ENCODE results near the gene NPAS3.

NPAS3 gene

DNA sequence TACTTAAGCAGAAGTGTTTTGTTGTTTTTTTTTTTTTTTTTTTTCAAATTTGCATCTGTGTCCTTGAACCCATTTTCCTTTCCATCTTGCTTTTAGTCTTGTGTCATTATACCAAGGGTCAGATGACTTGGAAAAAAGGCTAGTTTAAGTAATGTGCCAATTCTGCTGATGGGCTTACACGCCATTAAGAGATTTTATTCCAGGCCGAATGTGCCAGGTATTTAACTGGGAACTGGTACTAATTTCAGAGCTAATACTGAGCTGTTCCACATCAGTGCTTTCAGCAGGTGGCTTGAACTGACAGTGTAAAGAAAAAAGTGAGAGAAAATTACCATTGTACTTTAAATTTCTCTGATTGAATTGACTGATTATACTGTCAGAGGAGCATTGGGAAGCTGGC, 224.9 kb downstream of the NPAS3 start:
- TF ChIP-seq, protein P1, sequence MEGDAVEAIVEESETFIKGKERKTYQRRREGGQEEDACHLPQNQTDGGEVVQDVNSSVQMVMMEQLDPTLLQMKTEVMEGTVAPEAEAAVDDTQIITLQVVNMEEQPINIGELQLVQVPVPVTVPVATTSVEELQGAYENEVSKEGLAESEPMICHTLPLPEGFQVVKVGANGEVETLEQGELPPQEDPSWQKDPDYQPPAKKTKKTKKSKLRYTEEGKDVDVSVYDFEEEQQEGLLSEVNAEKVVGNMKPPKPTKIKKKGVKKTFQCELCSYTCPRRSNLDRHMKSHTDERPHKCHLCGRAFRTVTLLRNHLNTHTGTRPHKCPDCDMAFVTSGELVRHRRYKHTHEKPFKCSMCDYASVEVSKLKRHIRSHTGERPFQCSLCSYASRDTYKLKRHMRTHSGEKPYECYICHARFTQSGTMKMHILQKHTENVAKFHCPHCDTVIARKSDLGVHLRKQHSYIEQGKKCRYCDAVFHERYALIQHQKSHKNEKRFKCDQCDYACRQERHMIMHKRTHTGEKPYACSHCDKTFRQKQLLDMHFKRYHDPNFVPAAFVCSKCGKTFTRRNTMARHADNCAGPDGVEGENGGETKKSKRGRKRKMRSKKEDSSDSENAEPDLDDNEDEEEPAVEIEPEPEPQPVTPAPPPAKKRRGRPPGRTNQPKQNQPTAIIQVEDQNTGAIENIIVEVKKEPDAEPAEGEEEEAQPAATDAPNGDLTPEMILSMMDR (IDR thresholded peaks at IDR 0.05; ENCODE audit: borderline replicate concordance, insufficient read depth, low read depth, low read length): no peak
- no peak overlapping the region for H3K4me3 ChIP-seq (ENCODE audit: low read depth, low read length)

DNA sequence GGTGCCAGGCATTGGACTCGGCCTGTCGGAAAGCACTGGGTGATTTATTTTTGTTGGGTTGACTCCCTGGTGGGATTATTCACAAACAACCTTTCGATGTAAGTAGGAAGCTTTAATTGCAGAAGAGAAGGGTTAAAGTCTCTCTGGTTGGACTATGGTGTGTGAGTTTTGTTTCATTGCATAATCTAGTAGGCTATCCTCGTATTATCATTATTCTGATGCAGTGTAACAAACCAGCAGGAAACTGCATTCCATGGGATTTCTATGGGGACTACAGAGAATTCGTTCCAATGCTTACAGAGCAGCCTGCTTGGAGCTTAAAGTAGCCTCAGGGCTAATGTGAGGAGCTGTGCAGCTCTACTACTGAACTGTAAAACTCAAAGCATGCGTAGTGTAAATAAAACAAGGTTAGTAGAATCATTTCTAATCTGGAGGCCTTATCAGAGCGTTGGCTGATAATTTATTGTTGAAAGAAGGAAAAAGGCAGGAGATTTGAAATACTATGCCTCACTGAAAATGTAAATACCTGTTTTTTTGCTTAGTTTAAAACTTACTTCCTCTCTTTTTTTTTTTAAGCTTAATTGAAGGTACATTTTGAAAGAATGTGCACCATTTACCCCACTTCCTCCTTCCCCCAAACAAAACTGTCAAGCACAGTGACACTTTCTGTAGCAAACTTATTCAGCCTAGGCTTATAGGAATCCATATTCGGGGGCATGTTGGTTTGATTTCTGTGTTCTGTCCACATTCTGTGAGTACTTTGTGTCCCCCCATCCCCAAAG, 226.7 kb downstream of the NPAS3 start:
- no peak overlapping the region for H3K4me3 ChIP-seq (ENCODE audit: low read depth, low read length)
- TF ChIP-seq, protein P1 (IDR thresholded peaks at IDR 0.05; ENCODE audit: borderline replicate concordance, insufficient read depth, low read depth, low read length): no peak

DNA sequence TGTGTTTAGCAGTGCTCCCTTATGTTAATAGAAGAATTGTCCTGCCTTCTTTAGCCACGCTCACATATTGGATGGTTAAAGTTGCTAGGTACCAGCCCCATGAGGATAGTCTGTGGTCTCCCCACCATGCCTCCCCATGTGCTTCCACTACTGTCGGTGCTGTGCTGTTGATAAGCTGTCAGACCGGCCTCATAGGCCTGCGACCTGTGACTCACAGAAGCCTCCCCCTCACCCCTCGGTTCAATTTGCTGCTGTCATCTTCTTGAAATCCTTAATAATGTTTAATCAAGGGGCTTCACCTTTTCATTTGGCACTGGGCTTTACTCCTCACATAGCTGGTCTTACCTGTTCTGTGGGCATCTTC, 227.2 kb downstream of the NPAS3 start:
- no peak overlapping the region for H3K4me3 ChIP-seq (ENCODE audit: low read depth, low read length)
- TF ChIP-seq, protein P1 (IDR thresholded peaks at IDR 0.05; ENCODE audit: borderline replicate concordance, insufficient read depth, low read depth, low read length): no peak

DNA sequence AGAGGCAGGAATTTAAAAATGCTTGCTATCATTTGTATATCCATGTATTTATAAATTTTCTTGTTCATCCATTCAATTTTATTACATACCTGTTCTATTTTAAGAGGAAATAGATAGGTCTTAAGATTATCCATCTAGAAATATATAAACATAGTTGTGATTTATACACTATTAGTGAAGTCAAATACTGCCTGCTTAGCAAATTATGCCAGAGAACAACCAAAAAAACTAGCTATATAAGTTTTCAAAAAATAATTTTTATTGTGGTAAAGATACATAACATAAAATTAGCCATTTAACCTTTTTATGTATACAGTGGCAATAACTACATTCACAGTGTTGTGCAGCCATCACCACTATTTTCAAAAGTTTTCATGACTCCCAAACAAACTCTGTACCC, 237.3 kb downstream of the NPAS3 start:
- no peak overlapping the region for H3K4me3 ChIP-seq (ENCODE audit: low read depth, low read length)
- TF ChIP-seq, protein P1 (IDR thresholded peaks at IDR 0.05; ENCODE audit: borderline replicate concordance, insufficient read depth, low read depth, low read length): no peak

DNA sequence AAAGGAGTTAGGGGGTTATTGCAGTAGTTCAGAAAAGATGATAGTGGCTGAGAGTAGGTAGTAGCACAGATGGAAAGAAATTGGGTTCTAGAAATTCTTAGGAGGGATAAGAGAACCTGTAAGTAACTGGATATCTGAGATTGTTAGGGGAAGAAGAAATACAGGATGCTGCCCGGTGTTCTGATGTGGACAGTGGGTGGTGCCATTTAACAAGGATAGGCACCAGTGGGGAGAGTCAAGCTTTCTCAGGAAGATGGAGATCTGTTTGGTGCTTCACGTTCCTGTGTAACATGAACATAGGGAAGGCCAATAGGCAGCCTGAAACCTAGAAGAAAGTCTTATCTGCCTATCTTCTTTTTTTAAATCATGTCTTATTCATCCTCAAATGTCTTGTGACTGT, 245.9 kb downstream of the NPAS3 start:
- TF ChIP-seq, protein P1 (IDR thresholded peaks at IDR 0.05; ENCODE audit: borderline replicate concordance, insufficient read depth, low read depth, low read length): no peak
- no peak overlapping the region for H3K4me3 ChIP-seq (ENCODE audit: low read depth, low read length)

DNA sequence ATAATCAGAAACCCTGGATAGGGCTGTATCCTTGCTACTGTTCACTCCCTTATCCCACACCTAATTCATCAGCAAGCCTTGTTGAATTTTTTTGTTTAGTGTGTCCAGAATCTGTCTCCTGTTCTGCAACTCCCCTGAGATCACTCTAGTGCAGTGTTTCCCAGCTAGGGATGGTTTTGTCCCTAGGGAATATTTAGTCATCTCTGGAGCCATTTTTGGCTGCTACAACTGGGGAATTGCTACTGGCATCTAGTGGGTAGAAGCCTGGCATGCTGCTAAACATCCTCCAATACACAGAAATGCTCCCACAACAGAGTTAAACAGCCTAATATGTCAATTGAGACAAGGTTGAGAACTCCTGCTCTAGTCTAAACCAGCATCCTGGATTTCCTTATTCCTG, 248.0 kb downstream of the NPAS3 start:
- TF ChIP-seq, protein P1 (IDR thresholded peaks at IDR 0.05; ENCODE audit: borderline replicate concordance, insufficient read depth, low read depth, low read length): no peak
- H3K4me3 ChIP-seq (ENCODE audit: low read depth, low read length): no peak overlapping the region

DNA sequence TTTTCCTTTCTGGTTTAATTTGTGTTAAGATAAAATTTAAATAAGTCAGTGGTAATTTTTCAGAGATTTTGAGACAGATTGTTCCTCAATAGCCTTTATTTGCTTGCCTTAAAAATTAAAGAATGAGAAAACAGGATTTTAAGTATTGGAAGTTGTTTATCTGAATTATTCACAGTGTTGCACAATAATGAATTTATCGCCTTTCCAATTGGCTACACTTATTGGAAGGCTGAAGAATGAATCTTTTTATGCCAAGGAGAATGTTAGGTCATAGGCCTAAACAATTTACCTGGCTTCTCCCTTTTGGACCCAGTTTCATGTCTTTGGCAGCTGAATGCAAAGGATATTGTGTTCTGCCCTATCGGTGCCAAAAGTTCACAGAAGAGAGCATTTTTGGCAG, 250.2 kb downstream of the NPAS3 start:
- TF ChIP-seq, protein P1 (IDR thresholded peaks at IDR 0.05; ENCODE audit: borderline replicate concordance, insufficient read depth, low read depth, low read length): no peak
- no peak overlapping the region for H3K4me3 ChIP-seq (ENCODE audit: low read depth, low read length)

All from GM12875 (cell line).